LHCN-M2 (cell line): Measurements from ENCODE around the gene MLXIP. TPM values are rescaled to one million over a fixed set of nuclear protein-coding genes. Genes with fewer than 3 reads are reported as not detected.

Experiments used
- DNase-seq: peaks from one replicate; pipeline ENCODE4 v3.0.0-alpha.2; 2012; ENCODE audit warnings: low read depth
- total RNA-seq: library from RNA; depleted of rRNA; stranded (reverse); fragments of >200 nt; gene quantifications from 2 replicates; pipeline ENCODE4 v1.2.3, GENCODE V29; 2014

MLXIP gene
- total RNA-seq, 1 experiment from 2014 or later = 8.4 TPM

DNA sequence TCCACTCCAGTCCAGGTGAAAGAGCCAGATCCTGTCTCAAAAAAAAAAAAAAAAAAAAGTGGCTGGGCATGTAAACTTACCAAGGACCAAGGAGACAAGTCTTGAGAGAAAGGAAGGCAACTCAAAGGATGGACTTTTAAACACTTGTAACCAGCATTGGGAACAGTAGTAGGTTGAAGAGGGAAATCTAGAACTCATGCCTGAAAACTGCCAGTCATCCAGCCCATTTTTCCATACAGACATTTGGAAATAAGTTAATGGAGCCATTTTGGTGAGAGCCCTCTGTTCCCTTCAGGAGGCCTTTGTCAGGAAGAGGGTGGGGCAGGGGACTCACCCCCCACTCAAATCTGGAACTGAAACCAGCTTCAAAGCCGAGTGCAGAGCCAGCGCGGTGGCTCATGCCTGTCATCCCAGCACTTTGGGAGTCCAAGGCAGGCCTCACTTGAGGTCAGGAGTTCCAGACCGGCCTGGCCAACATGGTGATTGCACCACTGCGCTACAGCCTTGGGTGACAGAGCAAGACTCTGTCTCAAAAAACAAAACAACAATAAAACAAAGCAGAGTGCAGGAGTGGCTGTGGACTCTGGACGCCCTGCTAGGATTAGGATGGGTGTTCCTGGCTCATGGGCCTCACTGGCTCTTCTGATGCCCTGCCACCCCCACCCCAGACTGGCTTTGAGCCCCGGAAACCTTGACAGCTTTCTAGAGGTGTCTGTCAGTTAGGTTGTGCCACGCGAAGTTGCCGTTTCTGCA is 1.6 kb upstream of the MLXIP start:
- no peak for DNase-seq

DNA sequence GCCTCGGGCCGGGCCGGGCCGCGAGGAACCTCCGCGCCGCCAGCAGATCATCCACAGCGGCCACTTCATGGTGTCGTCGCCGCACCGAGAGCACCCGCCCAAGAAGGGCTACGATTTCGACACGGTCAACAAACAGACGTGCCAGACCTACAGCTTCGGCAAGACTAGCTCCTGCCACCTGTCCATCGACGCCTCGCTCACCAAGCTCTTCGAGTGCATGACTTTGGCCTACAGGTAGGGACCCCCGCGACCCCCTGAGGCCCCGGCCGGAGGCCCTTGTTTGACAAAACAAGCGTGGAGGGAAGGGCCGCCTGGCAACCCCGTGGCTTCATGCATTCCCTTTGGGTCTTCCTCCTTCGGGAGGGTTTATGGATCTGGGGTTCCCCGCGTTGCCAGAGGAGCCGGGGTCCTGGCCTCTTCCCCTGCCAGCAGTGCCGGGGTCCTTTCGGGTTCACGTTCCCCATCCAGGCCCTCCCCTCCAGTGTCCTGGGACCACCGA is 526 bp downstream of the MLXIP start:
- no peak for DNase-seq

- peak; percentile 67 for DNase-seq
These were observed 1.1 kb downstream of the MLXIP start for GRCh38 chr12:122079532-122080081.

GRCh38 chr12:122080149-122081082 is 1.9 kb downstream of the MLXIP start:
- peak; percentile 93 for DNase-seq

GRCh38 chr12:122081083-122081696 is 2.6 kb downstream of the MLXIP start:
- peak; percentile 61 for DNase-seq

- DNase-seq = peak; percentile 82
These were observed 3.2 kb downstream of the MLXIP start for GRCh38 chr12:122081697-122082221.

DNA sequence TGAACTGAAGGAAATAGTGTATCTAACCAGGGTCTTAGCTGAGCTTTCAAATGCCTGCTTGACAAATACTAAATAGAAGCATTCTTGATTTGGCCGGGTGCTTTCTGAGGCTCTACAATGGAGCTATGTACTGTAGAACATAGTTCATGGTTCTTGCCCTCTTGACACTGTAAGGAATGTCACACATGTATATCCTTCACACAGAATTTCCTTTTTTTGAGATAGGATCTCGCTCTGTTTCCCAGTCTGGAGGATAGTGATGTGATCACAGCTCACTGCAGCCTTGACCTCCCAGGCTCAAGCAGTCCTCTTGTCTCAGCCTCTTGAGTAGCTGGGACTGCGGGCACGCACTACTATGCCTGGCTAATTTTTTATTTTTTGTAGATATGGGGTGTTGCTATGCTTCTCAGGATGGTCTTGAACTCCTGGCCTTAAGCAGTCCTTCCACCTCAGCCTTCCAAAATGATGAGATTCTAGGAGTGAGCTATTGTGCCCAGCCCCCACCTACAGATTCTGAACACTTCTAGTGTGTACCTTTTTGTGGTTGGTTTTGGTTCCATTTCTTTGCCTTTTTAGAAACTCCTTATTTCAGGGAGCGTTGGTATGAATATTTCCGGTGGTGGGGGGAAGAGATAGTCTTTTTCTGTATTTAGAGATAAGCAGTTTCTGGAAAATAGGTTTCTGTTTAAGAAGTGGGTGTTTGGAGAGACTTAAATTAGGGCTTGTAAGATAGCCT is 4.2 kb downstream of the MLXIP start:
- DNase-seq = no peak

- DNase-seq = no peak
These were observed 6.4 kb downstream of the MLXIP start for GRCh38 chr12:122084857-122085405.

- DNase-seq = no peak
These were observed 7.0 kb downstream of the MLXIP start for GRCh38 chr12:122085591-122085990.

- DNase-seq = no peak
These were observed 7.6 kb downstream of the MLXIP start for GRCh38 chr12:122086116-122086515.

DNA sequence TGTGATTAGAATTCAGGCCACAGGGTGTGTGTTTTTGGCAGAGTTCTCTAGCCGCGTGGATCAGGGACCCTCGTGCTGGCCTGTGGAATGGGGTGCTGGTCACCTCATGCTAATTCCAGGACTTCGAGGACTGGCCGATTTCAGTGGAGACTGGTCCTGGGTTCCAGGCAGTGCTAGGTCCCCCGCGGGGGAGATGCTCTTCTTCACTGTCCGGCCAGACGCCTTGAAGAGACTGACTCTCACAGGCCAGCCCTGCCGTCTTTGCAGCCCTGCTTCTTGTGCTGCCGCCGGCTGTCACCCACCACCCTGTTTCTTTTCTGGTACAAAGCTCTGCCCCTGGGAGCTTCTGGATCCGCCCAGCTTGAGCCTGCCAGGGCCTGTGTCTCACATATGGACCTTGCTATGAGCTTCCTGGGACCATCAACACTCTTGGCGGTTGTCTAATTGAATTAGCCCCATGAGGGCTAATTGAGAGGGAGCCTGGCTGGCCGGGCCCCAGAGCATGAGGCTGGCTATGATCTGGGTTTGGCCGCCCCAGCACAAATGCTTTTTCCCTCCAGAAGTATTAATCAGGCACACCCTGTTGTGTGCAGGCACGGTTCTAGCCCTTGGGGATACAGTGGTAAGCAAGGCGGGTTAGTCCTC is 8.2 kb downstream of the MLXIP start:
- no peak for DNase-seq

DNA sequence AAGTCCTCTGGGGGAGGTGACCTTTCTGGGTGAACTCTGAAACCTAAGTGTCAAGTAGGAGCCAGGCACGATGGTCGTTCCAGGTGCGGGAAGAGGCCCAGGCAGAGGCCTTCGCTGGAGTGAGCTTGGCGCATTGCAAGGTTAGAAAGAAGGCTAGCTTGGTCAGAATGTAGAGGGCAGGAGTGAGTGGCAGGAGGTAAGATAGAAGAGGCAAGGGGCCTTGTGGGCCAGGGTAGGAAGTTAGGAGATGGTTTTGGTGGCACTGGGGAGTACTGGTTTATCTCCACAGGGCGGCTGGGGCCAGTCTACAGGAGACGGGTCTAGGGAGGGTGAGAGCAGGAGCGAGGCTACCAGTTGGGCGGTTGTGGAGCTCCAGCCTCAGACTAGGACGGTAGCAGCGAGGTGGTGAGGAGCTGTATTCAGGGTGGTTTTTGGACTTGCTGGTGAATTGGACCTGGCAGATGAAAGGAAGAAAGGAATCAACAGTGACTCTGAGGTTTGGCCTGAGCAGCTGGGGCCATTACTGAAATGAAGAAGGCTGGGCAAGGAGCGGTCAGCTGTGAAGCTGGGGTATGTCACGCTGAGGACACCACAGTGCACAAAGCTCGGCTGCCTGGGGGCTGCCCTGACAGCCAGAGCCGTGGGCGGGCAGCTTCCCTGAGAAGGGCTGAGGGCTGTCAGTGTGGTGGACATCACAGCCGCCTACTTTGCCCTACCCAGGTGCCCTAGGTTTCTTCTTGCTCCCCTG is 9.0 kb downstream of the MLXIP start:
- DNase-seq = no peak

DNA sequence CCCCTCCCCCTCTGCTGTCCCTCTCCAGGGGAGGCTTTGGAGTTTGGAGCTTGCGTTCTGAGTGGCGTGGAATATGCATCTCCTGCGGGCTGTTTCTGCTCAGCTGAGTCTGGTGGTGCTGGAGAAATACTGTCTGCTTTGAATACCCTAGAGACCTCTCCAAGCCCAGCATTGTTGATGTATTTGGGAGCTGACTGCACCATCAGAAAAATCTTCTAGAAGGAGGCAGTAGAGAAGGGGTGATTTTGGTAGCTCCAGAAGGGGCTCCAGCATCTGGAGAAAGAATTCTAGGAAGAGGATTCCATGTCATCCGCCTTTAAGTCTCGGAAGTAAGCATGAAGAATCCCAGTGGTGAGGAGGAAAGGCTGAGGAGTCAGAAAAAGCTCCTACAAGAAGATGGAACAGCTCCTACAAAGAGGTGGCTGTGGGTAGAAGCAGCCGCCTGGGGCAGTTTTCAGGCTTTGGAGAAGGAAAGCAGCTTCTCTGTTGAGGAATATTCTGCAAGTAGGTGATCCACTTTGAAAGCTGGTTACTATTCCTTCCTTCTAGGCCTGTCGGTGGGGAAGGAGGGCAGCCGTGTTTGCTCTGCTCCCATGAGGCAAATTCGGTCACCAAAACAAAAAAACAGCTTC is 9.7 kb downstream of the MLXIP start:
- DNase-seq = no peak

- DNase-seq = no peak
These were observed 10.5 kb downstream of the MLXIP start for GRCh38 chr12:122089077-122089476.

GRCh38 chr12:122090759-122091515 is 12.4 kb downstream of the MLXIP start:
- DNase-seq = no peak

DNA sequence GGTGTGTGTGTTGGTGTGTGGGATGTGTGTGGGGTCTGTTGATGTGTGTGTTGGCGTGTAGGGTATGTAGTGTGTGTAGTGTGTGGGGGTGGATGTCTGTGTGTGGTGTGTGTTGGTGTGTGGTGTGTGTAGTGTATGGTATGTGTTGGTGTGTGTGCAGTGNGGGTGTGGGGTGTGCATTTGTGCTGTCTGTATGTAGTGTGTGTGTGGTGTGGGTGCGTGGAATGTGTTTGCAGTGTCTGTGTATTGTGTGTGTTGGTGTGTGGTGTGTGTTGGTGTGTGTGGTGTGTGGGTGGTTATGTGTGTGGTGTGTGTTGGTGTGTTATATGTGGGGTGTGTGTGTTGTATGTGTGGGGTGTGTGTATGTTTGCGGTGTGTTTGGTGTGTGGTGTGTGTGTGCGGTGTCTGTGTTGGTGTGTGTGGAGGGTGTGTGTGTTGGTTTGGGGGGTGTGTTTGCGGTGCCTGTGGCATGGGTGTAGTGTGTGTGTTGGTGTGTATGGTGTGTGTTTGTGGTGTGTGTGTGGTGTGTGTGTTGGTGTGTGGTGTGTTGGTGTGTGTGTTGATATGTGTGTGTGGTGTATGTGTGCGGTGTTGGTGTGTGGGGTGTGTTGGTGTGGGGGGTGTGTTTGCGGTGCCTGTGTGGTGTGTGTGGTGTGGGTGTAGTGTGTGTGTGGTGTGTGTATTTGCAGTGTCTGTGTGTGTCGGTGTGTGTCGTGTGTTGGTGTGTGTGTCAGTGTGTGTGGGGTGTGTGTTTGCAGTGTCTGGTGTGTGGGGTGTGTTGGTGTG is 14.7 kb downstream of the MLXIP start:
- no peak for DNase-seq

GRCh38 chr12:122094137-122094734 is 15.7 kb downstream of the MLXIP start:
- no peak for DNase-seq
